Neural progenitor cell (in vitro differentiated cells): ENCODE data around the gene PUS10.

Experiments used
- EZH2 ChIP-seq: fragments of 200-600 bp; sonication (generic); IDR thresholded peaks from 2 replicates; pipeline ENCODE4 v1.6.1; 2017; ENCODE audit warnings: antibody characterized with exemption, mild to moderate bottlenecking, moderate library complexity
- TF ChIP-seq, protein P1 (sequence below): fragments of 200-600 bp; sonication (generic); IDR thresholded peaks from 2 replicates; pipeline ENCODE4 v1.5.1; 2017; ENCODE audit warnings: antibody characterized with exemption, mild to moderate bottlenecking

GRCh38 chr2:61016392-61017002, 1.6 kb downstream of the PUS10 start:
- TF ChIP-seq, protein P1, sequence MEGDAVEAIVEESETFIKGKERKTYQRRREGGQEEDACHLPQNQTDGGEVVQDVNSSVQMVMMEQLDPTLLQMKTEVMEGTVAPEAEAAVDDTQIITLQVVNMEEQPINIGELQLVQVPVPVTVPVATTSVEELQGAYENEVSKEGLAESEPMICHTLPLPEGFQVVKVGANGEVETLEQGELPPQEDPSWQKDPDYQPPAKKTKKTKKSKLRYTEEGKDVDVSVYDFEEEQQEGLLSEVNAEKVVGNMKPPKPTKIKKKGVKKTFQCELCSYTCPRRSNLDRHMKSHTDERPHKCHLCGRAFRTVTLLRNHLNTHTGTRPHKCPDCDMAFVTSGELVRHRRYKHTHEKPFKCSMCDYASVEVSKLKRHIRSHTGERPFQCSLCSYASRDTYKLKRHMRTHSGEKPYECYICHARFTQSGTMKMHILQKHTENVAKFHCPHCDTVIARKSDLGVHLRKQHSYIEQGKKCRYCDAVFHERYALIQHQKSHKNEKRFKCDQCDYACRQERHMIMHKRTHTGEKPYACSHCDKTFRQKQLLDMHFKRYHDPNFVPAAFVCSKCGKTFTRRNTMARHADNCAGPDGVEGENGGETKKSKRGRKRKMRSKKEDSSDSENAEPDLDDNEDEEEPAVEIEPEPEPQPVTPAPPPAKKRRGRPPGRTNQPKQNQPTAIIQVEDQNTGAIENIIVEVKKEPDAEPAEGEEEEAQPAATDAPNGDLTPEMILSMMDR = no peak
- TF ChIP-seq EZH2 = no peak
